H1 (cell line): ENCODE measurements around the gene FOXN1. TPM values are rescaled to one million over a fixed set of nuclear protein-coding genes. Genes with fewer than 3 reads are reported as not detected.

Experiments
- CTCF ChIA-PET: fragments of 300-600 bp; sonication (Branson Sonifier 250); formaldehyde crosslinking; loops from one replicate; lab custom pipeline; 2021; ENCODE audit not compliant: partially characterized antibody; lab: Charles Lee
- POLR2A ChIA-PET: fragments of 300-600 bp; sonication (Branson Sonifier 250); formaldehyde crosslinking; loops from one replicate; lab custom pipeline; 2021; ENCODE audit warnings: inconsistent platforms; ENCODE audit not compliant: partially characterized antibody; lab: Charles Lee
- DNase-seq, 2 experiments: peaks; one replicate each; pipeline versions ENCODE4 v3.0.0 to v3.0.0-alpha.2; 2010 to 2022; ENCODE audit warnings: low spot score in 2 of 2, low read depth in 1 of 2, mixed read lengths in 1 of 2
- FAIRE-seq: peaks from 2 replicates; lab custom pipeline; 2011; peaks lifted over from hg19 to GRCh38; lab: Jason Lieb, UNC
- H2AFZ ChIP-seq: 2 replicates; pipeline ENCODE4 v1.8.1; 2012; ENCODE audit warnings: low read length, inconsistent platforms
- H2AK5ac ChIP-seq: 2 replicates; pipeline ENCODE4 v1.6.1; 2013; ENCODE audit warnings: low read depth, low read length
- H2BK120ac ChIP-seq: replicated peaks from 2 replicates; pipeline ENCODE3; 2013; ENCODE audit warnings: low read depth, low read length, inconsistent platforms
- H2BK12ac ChIP-seq: 2 replicates; pipeline ENCODE4 v1.6.1; 2013; ENCODE audit warnings: low read depth, low read length
- H2BK15ac ChIP-seq: 2 replicates; pipeline ENCODE4 v1.6.1; 2013; ENCODE audit warnings: low read length
- H2BK20ac ChIP-seq: 2 replicates; pipeline ENCODE4 v1.6.1; 2013; ENCODE audit warnings: low read length
- H2BK5ac ChIP-seq: 2 replicates; pipeline ENCODE4 v1.6.1; 2013; ENCODE audit warnings: low read depth, low read length
- H3K14ac ChIP-seq: 2 replicates; pipeline ENCODE4 v1.6.1; 2013; ENCODE audit warnings: inconsistent platforms; ENCODE audit not compliant: insufficient read length
- H3K18ac ChIP-seq: 2 replicates; pipeline ENCODE4 v1.6.1; 2013; ENCODE audit warnings: low read length; ENCODE audit errors: extremely low read depth
- H3K23ac ChIP-seq: 2 replicates; pipeline ENCODE4 v1.6.1; 2013; ENCODE audit warnings: inconsistent platforms; ENCODE audit not compliant: insufficient read length
- H3K23me2 ChIP-seq: 2 replicates; pipeline ENCODE4 v1.6.1; 2013; ENCODE audit warnings: low read depth, low read length
- H3K27ac ChIP-seq: 2 replicates; pipeline ENCODE4 v1.6.1; 2011; ENCODE audit warnings: low read depth, low read length, inconsistent platforms
- H3K27me3 ChIP-seq, 4 experiments: replicated peaks in 1 of 4; 1 replicate in 1 of 4; 2 replicates in 3 of 4; pipeline versions ENCODE4 v1.6.1 to v1.8.1; 2011 to 2013; ENCODE audit warnings: low read length in 3 of 4, mild to moderate bottlenecking in 3 of 4, inconsistent platforms in 2 of 4, mixed read lengths in 2 of 4, moderate library complexity in 1 of 4; ENCODE audit not compliant: control insufficient read depth in 3 of 4, insufficient read depth in 3 of 4; ENCODE audit errors: extremely low read depth in 1 of 4
- H3K36me3 ChIP-seq, 4 experiments: 2 replicates each; pipeline versions ENCODE4 v1.6.1 to v1.8.1; 2011 to 2013; ENCODE audit warnings: mild to moderate bottlenecking in 4 of 4, low read length in 3 of 4, moderate library complexity in 2 of 4, control low read depth in 1 of 4, inconsistent platforms in 1 of 4; ENCODE audit not compliant: insufficient read depth in 4 of 4, control insufficient read depth in 2 of 4
- H3K4ac ChIP-seq: replicated peaks from 2 replicates; pipeline ENCODE3; 2013; ENCODE audit warnings: low read length, low read depth, mixed read lengths, inconsistent platforms; ENCODE audit not compliant: insufficient read length
- H3K4me1 ChIP-seq, 4 experiments: replicated peaks in 1 of 4; 1 replicate in 1 of 4; 2 replicates in 3 of 4; pipeline versions ENCODE4 v1.6.1 to v1.8.1; 2011 to 2013; ENCODE audit warnings: low read length in 3 of 4, inconsistent platforms in 2 of 4, mixed read lengths in 1 of 4; ENCODE audit not compliant: insufficient read depth in 4 of 4, control insufficient read depth in 3 of 4
- H3K4me2 ChIP-seq, 2 experiments: 2 replicates each; pipeline versions ENCODE4 v1.6.1 to v1.8.1; 2011 to 2013; ENCODE audit warnings: low read depth in 2 of 2, low read length in 2 of 2, control low read depth in 1 of 2, inconsistent platforms in 1 of 2, mild to moderate bottlenecking in 1 of 2; ENCODE audit not compliant: insufficient read depth in 1 of 2
- H3K4me3 ChIP-seq, 4 experiments: fragments of 200-600, 300-600 bp in 1 of 4; sonication (generic), shearing (Covaris generic), sonication (Bioruptor Twin) in 1 of 4; 2 replicates each; pipeline versions ENCODE4 v1.5.1 to v1.8.1; 2011 to 2016; ENCODE audit warnings: low read length in 4 of 4, low read depth in 3 of 4, control low read depth in 2 of 4, inconsistent platforms in 2 of 4, mild to moderate bottlenecking in 2 of 4, mixed read lengths in 1 of 4, moderate library complexity in 1 of 4; ENCODE audit not compliant: insufficient read depth in 2 of 4; ENCODE audit errors: extremely low read depth in 1 of 4
- H3K56ac ChIP-seq: replicated peaks from 2 replicates; pipeline ENCODE3; 2013; ENCODE audit warnings: low read depth, mild to moderate bottlenecking, mixed read lengths, low read length, inconsistent platforms; ENCODE audit not compliant: insufficient read length
- H3K79me1 ChIP-seq: 2 replicates; pipeline ENCODE4 v1.6.1; 2013; ENCODE audit warnings: low read depth, low read length, control low read depth
- H3K79me2 ChIP-seq, 2 experiments: 2 replicates each; pipeline versions ENCODE4 v1.6.1 to v1.8.1; 2012 to 2013; ENCODE audit warnings: low read length in 2 of 2, mild to moderate bottlenecking in 2 of 2, inconsistent platforms in 1 of 2; ENCODE audit not compliant: insufficient read depth in 2 of 2, control insufficient read depth in 1 of 2
- H3K9ac ChIP-seq, 4 experiments: replicated peaks in 1 of 4; 1 replicate in 1 of 4; 2 replicates in 3 of 4; pipeline versions ENCODE4 v1.6.1 to v1.8.1; 2011 to 2013; ENCODE audit warnings: low read depth in 3 of 4, low read length in 3 of 4, control low read depth in 2 of 4, mild to moderate bottlenecking in 2 of 4, moderate library complexity in 2 of 4, inconsistent platforms in 1 of 4; ENCODE audit errors: extremely low read depth in 1 of 4
- H3K9me3 ChIP-seq, 2 experiments: 2 replicates each; pipeline versions ENCODE4 v1.6.1 to v1.8.1; 2012 to 2013; ENCODE audit warnings: mild to moderate bottlenecking in 2 of 2, moderate library complexity in 2 of 2, control low read depth in 1 of 2, inconsistent platforms in 1 of 2, low read depth in 1 of 2, low read length in 1 of 2, mixed read lengths in 1 of 2; ENCODE audit not compliant: insufficient read depth in 2 of 2
- H4K20me1 ChIP-seq, 2 experiments: replicated peaks in 1 of 2; 2 replicates each; pipeline versions ENCODE3 to v1.8.1; 2011 to 2013; ENCODE audit warnings: inconsistent platforms in 2 of 2, low read length in 2 of 2, mild to moderate bottlenecking in 1 of 2; ENCODE audit not compliant: insufficient read depth in 2 of 2, control insufficient read depth in 1 of 2
- H4K5ac ChIP-seq: 2 replicates; pipeline ENCODE4 v1.6.1; 2013; ENCODE audit warnings: low read length, low read depth, mixed read lengths, inconsistent platforms; ENCODE audit not compliant: insufficient read length
- H4K8ac ChIP-seq: 2 replicates; pipeline ENCODE4 v1.8.0; 2013; ENCODE audit warnings: mild to moderate bottlenecking, moderate library complexity, low read length, inconsistent platforms; ENCODE audit not compliant: insufficient read depth; ENCODE audit errors: extremely low read depth
- H4K91ac ChIP-seq: replicated peaks from 2 replicates; pipeline ENCODE3; 2013; ENCODE audit warnings: low read length, mixed read lengths, inconsistent platforms; ENCODE audit not compliant: insufficient read length
- ASH2L ChIP-seq: fragments of 200-600, 300-600 bp; sonication (generic); IDR thresholded peaks from one replicate; pipeline ENCODE4 v1.7.1; 2017; ENCODE audit warnings: low read length
- CEBPB ChIP-seq: IDR thresholded peaks from 2 replicates; pipeline ENCODE4 v1.6.1; 2012; ENCODE audit warnings: low read depth, low read length
- CHD2 ChIP-seq: IDR thresholded peaks from 2 replicates; pipeline ENCODE4 v1.6.1; 2012; ENCODE audit warnings: low read length, improper control_type of control experiment
- CREB1 ChIP-seq: IDR thresholded peaks from 2 replicates; pipeline ENCODE4 v1.6.1; 2012; ENCODE audit warnings: inconsistent platforms
- FOSL1 ChIP-seq: IDR thresholded peaks from 2 replicates; pipeline ENCODE4 v1.6.1; 2011; ENCODE audit warnings: mild to moderate bottlenecking, low read depth, low read length, moderate library complexity; ENCODE audit not compliant: insufficient read depth
- GABPA ChIP-seq: IDR thresholded peaks from 2 replicates; pipeline ENCODE4 v1.6.1; 2011; ENCODE audit warnings: mild to moderate bottlenecking, low read length, moderate library complexity, borderline replicate concordance; ENCODE audit not compliant: insufficient read depth
- NANOG ChIP-seq: IDR thresholded peaks from 2 replicates; pipeline ENCODE4 v1.6.1; 2011; ENCODE audit warnings: low read length, low read depth, mild to moderate bottlenecking, inconsistent platforms; ENCODE audit not compliant: insufficient read depth, poor library complexity, severe bottlenecking
- POLR2A ChIP-seq, 2 experiments: IDR thresholded peaks; 1 replicate in 1 of 2; 2 replicates in 1 of 2; pipeline ENCODE4 v1.6.1; 2011; ENCODE audit warnings: low read depth in 2 of 2, low read length in 2 of 2, mild to moderate bottlenecking in 2 of 2; ENCODE audit errors: control extremely low read depth in 1 of 2
- POLR2AphosphoS5 ChIP-seq: IDR thresholded peaks from 2 replicates; pipeline ENCODE4 v1.6.1; 2011; ENCODE audit warnings: low read depth, low read length
- RFX5 ChIP-seq: IDR thresholded peaks from 2 replicates; pipeline ENCODE4 v1.6.1; 2011; ENCODE audit warnings: low read depth, low read length, improper control_type of control experiment, borderline replicate concordance
- WGBS, 2 experiments: shearing (Covaris generic) in 1 of 2; methylation state at CpG; one replicate each; pipeline versions ENCODE4 v1.1.6 to v1.1.7; 2013 to 2015; ENCODE audit warnings: low lambda C conversion rate in 2 of 2, mixed read lengths in 2 of 2, inconsistent platforms in 1 of 2, low coverage in 1 of 2, missing lambda C conversion rate in 1 of 2; ENCODE audit not compliant: insufficient replicate concordance in 2 of 2, insufficient coverage in 1 of 2, insufficient read length in 1 of 2; ENCODE audit errors: extremely low coverage in 1 of 2, missing lambda C conversion rate in 1 of 2; 5-methylcytosine and 5-hydroxymethylcytosine counted together
- polyA plus RNA-seq, 7 experiments: library from polyadenylated mRNA; depleted of rRNA in 3 of 7; stranded (reverse) in 5 of 7; unstranded in 2 of 7; fragments of >200 nt in 5 of 7; fragments of 200-250 nt in 2 of 7; gene quantifications; 1 replicate in 5 of 7; 2 replicates in 1 of 7; 4 replicates in 1 of 7; pipeline versions ENCODE4 v1.2.1 to v1.2.3, GENCODE V29; 2011 to 2013; ENCODE audit warnings: missing spikeins in 2 of 7, mixed read lengths in 2 of 7
- total RNA-seq: library from RNA; stranded (reverse); fragmentation: NEBNext Ultra II Directional; extraction: Animal tissue kit (Norgen Biotek cat#: 25700); gene quantifications from 2 replicates; pipeline ENCODE4 v1.2.1, GENCODE V29; 2021
- TF ChIP-seq, protein P1 (sequence below): IDR thresholded peaks from 2 replicates; pipeline ENCODE4 v1.6.1; 2012; ENCODE audit warnings: inconsistent platforms
- TF ChIP-seq, protein P2 (sequence below), 3 experiments: IDR thresholded peaks; 1 replicate in 2 of 3; 2 replicates in 1 of 3; pipeline versions ENCODE4 v1.5.1 to v1.6.1; 2011; ENCODE audit warnings: low read length in 3 of 3, mild to moderate bottlenecking in 3 of 3, inconsistent platforms in 2 of 3, low read depth in 1 of 3, moderate library complexity in 1 of 3; ENCODE audit not compliant: insufficient read depth in 1 of 3; ENCODE audit errors: control extremely low read depth in 1 of 3

The FOXN1 gene
- total and polyA plus RNA-seq, 2 of the 8 experiments (the other 6 are each of a cell fraction or from before 2014, with no cell fraction given) = not detected

DNA sequence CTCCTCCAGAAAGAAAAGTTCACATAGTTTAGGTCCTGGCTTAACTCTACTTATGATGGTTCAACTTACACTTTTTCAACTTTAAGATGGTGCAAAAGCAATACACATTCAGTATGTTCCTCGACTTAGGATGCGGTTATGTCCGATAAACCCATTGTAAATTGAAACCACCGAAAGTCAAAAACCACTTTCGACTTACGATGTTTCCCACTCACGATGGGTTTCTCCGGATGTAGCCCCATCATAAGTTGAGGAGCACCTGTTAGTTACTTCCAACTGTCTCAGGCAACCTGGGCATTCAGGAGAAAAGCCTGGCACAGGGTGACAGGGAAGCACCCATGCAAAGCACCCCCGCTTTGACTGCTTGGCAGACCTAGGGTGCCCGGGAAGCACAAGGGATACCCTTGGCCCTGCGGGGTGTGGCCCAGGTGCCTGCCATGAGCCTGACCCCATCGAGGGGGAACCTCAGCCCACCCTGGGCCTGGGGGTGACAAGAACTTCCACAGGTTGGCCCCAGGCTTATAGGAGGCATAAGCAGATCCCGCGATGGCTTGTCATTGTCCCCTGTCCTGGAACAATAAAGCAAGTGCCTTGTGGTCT is 32.2 kb downstream of the FOXN1 start:
- Histone ChIP-seq H2BK20ac (no peak overlapping the region), H2AK5ac (no peak overlapping the region), H3K23me2 (no peaks in the 10 kb centered on the region), H2BK12ac (no peak overlapping the region), H3K4ac (no peak overlapping the region), H3K14ac (no peak overlapping the region), H3K9ac (no peak overlapping the region), H3K79me2 (no peaks in the 10 kb centered on the region), H3K9me3 (no peaks in the 10 kb centered on the region), H2BK15ac (no peak overlapping the region), H4K91ac (no peak overlapping the region), H4K20me1 (no peaks in the 10 kb centered on the region), H4K5ac (no peak overlapping the region), H3K4me2 (no peak overlapping the region), H3K27ac (no peak overlapping the region), H4K8ac (no peak overlapping the region), H3K23ac (no peak overlapping the region), H2BK120ac (no peak overlapping the region), H3K56ac (no peak overlapping the region), H3K4me1 (no peaks in the 10 kb centered on the region; a peak in 1 of 7 replicates), H3K18ac (no peak overlapping the region), H3K36me3 (no peaks in the 10 kb centered on the region), H2AFZ (no peak overlapping the region), H3K4me3 (no peak overlapping the region), H3K79me1 (no peaks in the 10 kb centered on the region), H2BK5ac (no peak overlapping the region), H3K27me3 (no peaks in the 10 kb centered on the region)
- WGBS, 2 experiments = 93% methylated on average over 14 of the region's 14 CpGs; no CpG with 5 or more reads in 1 of the 2 experiments
- DNase-seq (no peak), FAIRE-seq (no peak)
- ChIA-PET CTCF (interaction anchor here (0.7 to 18.4 kb wide), 6 partner anchors 9 to 74 kb away, joined by 3 to 547 read pairs (median 16); partner anchors contain the start of gene FOXN1), POLR2A (no interaction called here)
- TF ChIP-seq NANOG = no peak
- no peak for TF ChIP-seq CEBPB
- TF ChIP-seq RFX5 = no peak
- TF ChIP-seq POLR2AphosphoS5 = no peak
- TF ChIP-seq, protein P1, sequence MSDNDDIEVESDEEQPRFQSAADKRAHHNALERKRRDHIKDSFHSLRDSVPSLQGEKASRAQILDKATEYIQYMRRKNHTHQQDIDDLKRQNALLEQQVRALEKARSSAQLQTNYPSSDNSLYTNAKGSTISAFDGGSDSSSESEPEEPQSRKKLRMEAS = no peak
- TF ChIP-seq CHD2 = no peak
- TF ChIP-seq ASH2L = no peak
- TF ChIP-seq, protein P2, sequence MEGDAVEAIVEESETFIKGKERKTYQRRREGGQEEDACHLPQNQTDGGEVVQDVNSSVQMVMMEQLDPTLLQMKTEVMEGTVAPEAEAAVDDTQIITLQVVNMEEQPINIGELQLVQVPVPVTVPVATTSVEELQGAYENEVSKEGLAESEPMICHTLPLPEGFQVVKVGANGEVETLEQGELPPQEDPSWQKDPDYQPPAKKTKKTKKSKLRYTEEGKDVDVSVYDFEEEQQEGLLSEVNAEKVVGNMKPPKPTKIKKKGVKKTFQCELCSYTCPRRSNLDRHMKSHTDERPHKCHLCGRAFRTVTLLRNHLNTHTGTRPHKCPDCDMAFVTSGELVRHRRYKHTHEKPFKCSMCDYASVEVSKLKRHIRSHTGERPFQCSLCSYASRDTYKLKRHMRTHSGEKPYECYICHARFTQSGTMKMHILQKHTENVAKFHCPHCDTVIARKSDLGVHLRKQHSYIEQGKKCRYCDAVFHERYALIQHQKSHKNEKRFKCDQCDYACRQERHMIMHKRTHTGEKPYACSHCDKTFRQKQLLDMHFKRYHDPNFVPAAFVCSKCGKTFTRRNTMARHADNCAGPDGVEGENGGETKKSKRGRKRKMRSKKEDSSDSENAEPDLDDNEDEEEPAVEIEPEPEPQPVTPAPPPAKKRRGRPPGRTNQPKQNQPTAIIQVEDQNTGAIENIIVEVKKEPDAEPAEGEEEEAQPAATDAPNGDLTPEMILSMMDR (IDR thresholded peaks at IDR 0.05; ENCODE audit: control extremely low read depth in 1 of 3, insufficient read depth in 1 of 3, low read depth in 1 of 3, low read length in 3 of 3) = no peak
- TF ChIP-seq POLR2A (IDR thresholded peaks at IDR 0.05; ENCODE audit: control extremely low read depth in 1 of 2, low read depth in 2 of 2, low read length in 2 of 2) = no peak
- no peak for TF ChIP-seq GABPA
- TF ChIP-seq FOSL1 = no peak
- TF ChIP-seq CREB1 = no peak
